GM12878 (cell line): ENCODE measurements around the gene HRH2. TPM values are rescaled to one million over a fixed set of nuclear protein-coding genes. Genes with fewer than 3 reads are reported as not detected.

ENCODE experiments used
- ATAC-seq: fragments of 200-7000 bp; cut with Tn5 transposase; 3 replicates; pipeline ENCODE4 v1.9.1; 2020; ENCODE audit warnings: mild to moderate bottlenecking, moderate library complexity
- BruUV-seq: library from RNA; stranded (reverse); fragments of 400-500 nt; replicated peaks from 2 replicates; lab custom pipeline; 2021; lab: Mats Ljungman, UMichigan
- CTCF ChIA-PET: fragments of 300-600 bp; sonication (Branson Sonifier 250); formaldehyde crosslinking; extraction: SDS; loops from one replicate; lab custom pipeline; 2021; ENCODE audit warnings: inconsistent platforms; lab: Yijun Ruan, JAX
- POLR2A ChIA-PET: fragments of 350-600 bp; formaldehyde crosslinking; extraction: SDS; loops from one replicate; lab custom pipeline; 2021; ENCODE audit warnings: inconsistent platforms; lab: Charles Lee
- RAD21 ChIA-PET: fragments of 300-600 bp; sonication (Branson Sonifier 250); formaldehyde crosslinking; loops from one replicate; lab custom pipeline; 2023; ENCODE audit warnings: antibody characterized with exemption; ENCODE audit not compliant: unreplicated experiment; lab: Charles Lee
- SMC1A ChIA-PET: fragments of 300-600 bp; sonication (Branson Sonifier 250); formaldehyde crosslinking; loops from one replicate; lab custom pipeline; 2023; ENCODE audit not compliant: unreplicated experiment, uncharacterized antibody; lab: Charles Lee
- DNase-seq: peaks from one replicate; pipeline ENCODE4 v3.0.0-alpha.2; 2011; ENCODE audit warnings: low read depth, low spot score
- FAIRE-seq: peaks from 3 replicates; lab custom pipeline; 2011; peaks lifted over from hg19 to GRCh38; lab: Jason Lieb, UNC
- H2AFZ ChIP-seq: 2 replicates; pipeline ENCODE4 v1.6.0; 2011; ENCODE audit warnings: low read depth, low read length, control low read depth; ENCODE audit not compliant: control insufficient read depth
- H3K27ac ChIP-seq: 2 replicates; pipeline ENCODE4 v1.5.1; 2011; ENCODE audit warnings: control low read depth; ENCODE audit not compliant: control insufficient read depth, insufficient read depth
- H3K27me3 ChIP-seq, 2 experiments: replicated peaks in 1 of 2; 2 replicates each; pipeline versions ENCODE4 v1.6.0 to v1.6.1; 2011; ENCODE audit warnings: low read length in 1 of 2; ENCODE audit not compliant: control insufficient read depth in 2 of 2, insufficient read depth in 2 of 2
- H3K36me3 ChIP-seq, 2 experiments: 2 replicates each; pipeline ENCODE4 v1.5.1; 2011; ENCODE audit warnings: low read length in 1 of 2; ENCODE audit not compliant: control insufficient read depth in 2 of 2, insufficient read depth in 2 of 2
- H3K4me1 ChIP-seq: 2 replicates; pipeline ENCODE4 v1.6.1; 2011; ENCODE audit warnings: mild to moderate bottlenecking, low read length, moderate library complexity, mixed read lengths; ENCODE audit not compliant: control insufficient read depth, insufficient read depth
- H3K4me2 ChIP-seq: 2 replicates; pipeline ENCODE4 v1.6.0; 2011; ENCODE audit warnings: control low read depth; ENCODE audit not compliant: control insufficient read depth, insufficient read depth
- H3K4me3 ChIP-seq: fragments of 200-600 bp; sonication (generic); 2 replicates; pipeline ENCODE4 v1.5.1; 2016
- H3K79me2 ChIP-seq: 2 replicates; pipeline ENCODE4 v1.6.0; 2011; ENCODE audit warnings: low read length; ENCODE audit not compliant: control insufficient read depth, insufficient read depth
- H3K9ac ChIP-seq: 2 replicates; pipeline ENCODE4 v1.8.0; 2011; ENCODE audit warnings: low read length, control low read depth, mixed read lengths; ENCODE audit not compliant: control insufficient read depth, insufficient read depth
- H3K9me3 ChIP-seq: replicated peaks from 3 replicates; pipeline ENCODE4 v1.5.1; 2011; ENCODE audit warnings: mild to moderate bottlenecking, low read length; ENCODE audit not compliant: control insufficient read depth, insufficient read depth
- H4K20me1 ChIP-seq: 2 replicates; pipeline ENCODE4 v1.6.0; 2011; ENCODE audit not compliant: control insufficient read depth, insufficient read depth
- SMARCA5 ChIP-seq: fragments of 450-650 bp; IDR thresholded peaks from 2 replicates; pipeline ENCODE4 v1.6.1; 2017; ENCODE audit warnings: mild to moderate bottlenecking
- SPI1 ChIP-seq: IDR thresholded peaks from 2 replicates; pipeline ENCODE4 v1.6.1; 2011; ENCODE audit warnings: low read depth, mild to moderate bottlenecking, low read length, moderate library complexity, borderline replicate concordance; ENCODE audit not compliant: insufficient read depth
- WGBS: methylation state at CpG from one replicate; pipeline ENCODE4 v1.1.6; 2016; ENCODE audit warnings: low lambda C conversion rate; ENCODE audit not compliant: insufficient replicate concordance, insufficient coverage; ENCODE audit errors: missing lambda C conversion rate; 5-methylcytosine and 5-hydroxymethylcytosine counted together
- in situ Hi-C: fragments of 300-500 bp; cut with MboI; formaldehyde crosslinking; loops from 9 replicates; pipeline ENCODE4 v1.14.3; 2018; ENCODE audit warnings: mixed read lengths
- intact Hi-C: fragments of 100-400 bp; cut with micrococcal nuclease; formaldehyde crosslinking; loops from one replicate; pipeline ENCODE4 v1.14.2; 2022; ENCODE audit not compliant: unreplicated experiment
- polyA plus RNA-seq, 11 experiments: library from polyadenylated mRNA; depleted of rRNA in 4 of 11; unstranded in 6 of 11; stranded (reverse) in 5 of 11; fragments of >200 nt; fragmentation: Nextera tagmentation in 4 of 11; fragmentation: Illumina TruSeq in 1 of 11; extraction: Ambion mirVana in 4 of 11; extraction: Trizol in 1 of 11; gene quantifications; 1 replicate in 1 of 11; 2 replicates in 10 of 11; pipeline versions ENCODE4 v1.2.1 to v1.2.3, GENCODE V29; 2011 to 2016; ENCODE audit warnings: inconsistent platforms in 2 of 11, missing spikeins in 2 of 11, low read depth in 1 of 11
- total RNA-seq, 4 experiments: library from RNA; depleted of rRNA in 3 of 4; stranded (reverse); fragments of >200 nt in 3 of 4; fragmentation: Illumina TruSeq in 1 of 4; extraction: Trizol in 1 of 4; gene quantifications; 2 replicates each; pipeline versions ENCODE4 v1.2.1 to v1.2.3, GENCODE V29; 2013 to 2021
- TF ChIP-seq, protein P1 (sequence below): fragments of 450-650 bp; IDR thresholded peaks from 2 replicates; pipeline ENCODE4 v1.6.1; 2017; ENCODE audit warnings: mild to moderate bottlenecking, moderate library complexity

HRH2 gene
- total and polyA plus RNA-seq, 10 of the 15 experiments (the other 5 are each of a cell fraction or from before 2014, with no cell fraction given): 0.01 to 0.05 (median 0.03) TPM; not detected in 7

DNA sequence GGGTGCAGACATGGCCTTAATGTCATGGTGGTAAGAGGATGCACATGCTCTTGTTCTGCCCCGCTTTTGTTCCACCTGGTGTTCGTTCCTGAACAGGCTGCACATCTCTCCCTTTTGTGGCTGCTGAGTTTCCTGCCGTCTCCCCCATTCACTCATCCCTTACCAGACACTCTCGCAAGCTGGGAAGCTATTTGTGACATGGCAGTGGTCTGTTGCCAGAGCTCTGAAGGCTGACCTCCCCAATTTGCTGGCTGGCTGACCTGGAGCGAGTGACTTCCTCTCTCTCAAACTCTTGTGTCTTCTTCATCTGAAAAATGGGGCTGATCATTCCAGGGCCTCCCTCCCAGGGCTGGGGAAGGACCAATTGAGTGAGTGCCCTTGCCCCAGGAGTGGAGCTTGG lies 35.9 kb downstream of the HRH2 start (continued):
- TF ChIP-seq, protein P1, sequence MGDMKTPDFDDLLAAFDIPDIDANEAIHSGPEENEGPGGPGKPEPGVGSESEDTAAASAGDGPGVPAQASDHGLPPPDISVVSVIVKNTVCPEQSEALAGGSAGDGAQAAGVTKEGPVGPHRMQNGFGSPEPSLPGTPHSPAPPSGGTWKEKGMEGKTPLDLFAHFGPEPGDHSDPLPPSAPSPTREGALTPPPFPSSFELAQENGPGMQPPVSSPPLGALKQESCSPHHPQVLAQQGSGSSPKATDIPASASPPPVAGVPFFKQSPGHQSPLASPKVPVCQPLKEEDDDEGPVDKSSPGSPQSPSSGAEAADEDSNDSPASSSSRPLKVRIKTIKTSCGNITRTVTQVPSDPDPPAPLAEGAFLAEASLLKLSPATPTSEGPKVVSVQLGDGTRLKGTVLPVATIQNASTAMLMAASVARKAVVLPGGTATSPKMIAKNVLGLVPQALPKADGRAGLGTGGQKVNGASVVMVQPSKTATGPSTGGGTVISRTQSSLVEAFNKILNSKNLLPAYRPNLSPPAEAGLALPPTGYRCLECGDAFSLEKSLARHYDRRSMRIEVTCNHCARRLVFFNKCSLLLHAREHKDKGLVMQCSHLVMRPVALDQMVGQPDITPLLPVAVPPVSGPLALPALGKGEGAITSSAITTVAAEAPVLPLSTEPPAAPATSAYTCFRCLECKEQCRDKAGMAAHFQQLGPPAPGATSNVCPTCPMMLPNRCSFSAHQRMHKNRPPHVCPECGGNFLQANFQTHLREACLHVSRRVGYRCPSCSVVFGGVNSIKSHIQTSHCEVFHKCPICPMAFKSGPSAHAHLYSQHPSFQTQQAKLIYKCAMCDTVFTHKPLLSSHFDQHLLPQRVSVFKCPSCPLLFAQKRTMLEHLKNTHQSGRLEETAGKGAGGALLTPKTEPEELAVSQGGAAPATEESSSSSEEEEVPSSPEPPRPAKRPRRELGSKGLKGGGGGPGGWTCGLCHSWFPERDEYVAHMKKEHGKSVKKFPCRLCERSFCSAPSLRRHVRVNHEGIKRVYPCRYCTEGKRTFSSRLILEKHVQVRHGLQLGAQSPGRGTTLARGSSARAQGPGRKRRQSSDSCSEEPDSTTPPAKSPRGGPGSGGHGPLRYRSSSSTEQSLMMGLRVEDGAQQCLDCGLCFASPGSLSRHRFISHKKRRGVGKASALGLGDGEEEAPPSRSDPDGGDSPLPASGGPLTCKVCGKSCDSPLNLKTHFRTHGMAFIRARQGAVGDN: no peak
- TF ChIP-seq, all 136 proteins: peak for 0

DNA sequence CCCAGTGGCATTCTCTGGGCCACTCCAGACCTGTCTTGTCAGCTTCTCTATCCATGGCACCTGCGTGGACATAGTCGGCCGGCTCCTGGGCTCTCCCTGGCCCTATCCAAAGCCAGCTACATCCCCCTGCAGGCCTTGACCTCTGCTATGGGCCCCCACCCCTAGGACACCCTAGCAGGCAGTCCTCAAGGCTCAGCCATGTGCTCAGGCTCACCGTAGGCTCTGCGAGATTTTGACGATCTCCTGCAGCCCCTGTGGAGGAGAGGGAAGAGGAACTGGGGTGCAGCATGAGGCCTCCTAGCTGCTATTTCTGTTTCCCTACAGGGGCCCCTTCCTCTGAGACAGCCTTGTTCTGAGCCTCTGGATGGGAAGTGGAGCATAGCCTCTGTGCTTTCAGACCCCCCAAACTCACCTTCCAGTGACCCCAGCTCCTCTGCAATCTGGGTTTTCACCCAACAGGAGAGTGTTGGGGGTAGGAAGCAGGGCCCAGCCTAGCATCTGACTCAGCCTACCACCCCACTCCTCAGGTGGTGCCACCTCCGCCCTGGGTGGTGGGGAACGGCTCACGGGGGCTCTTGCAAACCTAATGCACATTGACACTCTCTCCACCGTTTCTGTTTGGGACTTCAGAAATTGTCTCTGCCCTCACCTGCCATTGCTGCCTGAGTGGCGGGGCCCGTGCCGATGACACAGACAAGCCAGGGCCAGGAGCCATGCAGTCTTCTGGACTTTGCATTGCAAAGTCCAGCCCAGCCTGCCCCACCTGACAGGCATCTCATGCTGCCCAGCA lies 36.7 kb downstream of the HRH2 start:
- ATAC-seq: no peak
- intact Hi-C loops: no loop called here
- H3K4me2 ChIP-seq: no peak overlapping the region
- RAD21 ChIA-PET: no interaction called here
- CTCF ChIA-PET: no interaction called here
- H3K4me3 ChIP-seq: no peak overlapping the region
- BruUV-seq: no TSS peak
- POLR2A ChIA-PET: no interaction called here
- no peaks in the 10 kb centered on the region for H4K20me1 ChIP-seq
- DNase-seq: no peak
- H3K27ac ChIP-seq: no peak overlapping the region
- no peaks in the 10 kb centered on the region for H3K36me3 ChIP-seq
- no peaks in the 10 kb centered on the region for H3K4me1 ChIP-seq
- TF ChIP-seq SMARCA5: no peak
- TF ChIP-seq SPI1: 0 out of 2 replicates have a peak, but pooled peaks have one; percentile 5
- H3K79me2 ChIP-seq: no peaks in the 10 kb centered on the region
- in situ Hi-C loops: loop anchor here (5.0 to 10.0 kb wide), 2 partner anchors 162 to 740 kb away; no protein-coding TSS in a partner anchor
- SMC1A ChIA-PET: no interaction called here
- no peaks in the 10 kb centered on the region for H3K9me3 ChIP-seq
- H2AFZ ChIP-seq: no peak overlapping the region
- H3K27me3 ChIP-seq: peaks cover 1 to 4% of the 10 kb centered on the region in 2 experiments; a peak in 2 of 4 replicates
- WGBS: 27% methylated on average over 13 of the region's 13 CpGs
- no peak for FAIRE-seq
- no peak overlapping the region for H3K9ac ChIP-seq
